NCI-H1694 treated with DMSO at 0.1 percent for 48 hours (cell line): Measurements from ENCODE around the gene POLR2M.
A peak's percentile ranks its signal among the peaks of the same experiment; 100 is the strongest.

Source experiments
- DNase-seq: peaks from one replicate; lab custom pipeline; 2025; lab: John Stamatoyannopoulos, UW

Gene POLR2M

DNA sequence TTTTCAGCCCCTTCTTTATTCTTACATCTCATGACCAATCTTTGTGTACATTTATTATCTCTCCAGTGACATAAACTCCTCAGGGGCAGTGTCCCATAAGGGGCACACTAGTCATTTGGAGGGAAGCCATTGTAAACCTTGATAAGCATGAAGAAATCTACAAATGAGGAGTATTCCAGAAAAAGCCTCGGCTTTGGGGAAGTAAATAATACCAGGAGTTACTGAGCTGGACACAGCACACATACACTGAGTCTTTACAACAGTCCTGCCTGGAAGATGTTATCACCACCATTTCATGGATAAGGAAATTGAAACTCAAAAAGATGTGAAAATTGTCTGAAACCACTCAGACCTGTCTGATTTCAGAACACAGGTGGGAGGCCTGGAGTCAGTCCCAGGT is 15.4 kb upstream of the POLR2M start:
- DNase-seq, result no peak

DNA sequence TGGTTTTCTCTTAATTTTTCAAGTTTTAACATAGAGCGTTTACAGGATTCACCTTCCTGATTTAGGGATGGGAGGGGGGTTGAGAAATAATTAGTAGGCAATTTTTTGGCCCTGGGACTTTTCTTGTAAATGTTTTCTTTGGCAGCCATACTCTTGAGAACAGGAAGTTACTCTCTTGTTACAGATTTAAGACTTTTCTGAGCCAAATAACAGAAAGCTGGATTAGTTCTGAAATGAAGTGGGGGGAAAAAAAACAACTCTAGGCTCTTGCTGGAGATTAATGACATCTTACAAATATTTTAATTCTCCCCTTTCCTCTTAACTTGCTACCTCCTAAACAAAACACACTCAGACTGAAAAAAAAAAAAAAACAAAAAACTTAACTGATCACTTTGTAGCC is 13.8 kb upstream of the POLR2M start:
- no peak for DNase-seq

DNA sequence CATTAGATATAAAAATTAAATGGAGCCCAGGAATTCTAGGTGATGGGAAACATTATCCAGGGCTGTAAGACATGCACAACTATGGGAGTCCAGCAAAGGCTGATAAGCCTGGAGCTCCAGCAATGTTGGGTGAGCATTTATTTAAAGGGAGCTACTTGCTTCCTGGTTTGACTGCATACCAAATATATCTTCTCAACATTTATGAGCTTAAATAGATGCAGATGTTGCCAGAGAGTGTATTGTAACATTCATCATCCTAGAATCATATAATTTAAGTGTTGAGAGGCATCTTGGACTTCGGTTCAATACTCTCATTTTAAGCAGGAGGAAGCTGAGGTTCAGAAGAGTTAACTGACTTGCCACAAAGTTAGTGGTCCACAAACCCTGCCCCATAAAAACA is 12.2 kb upstream of the POLR2M start:
- no peak for DNase-seq

DNA sequence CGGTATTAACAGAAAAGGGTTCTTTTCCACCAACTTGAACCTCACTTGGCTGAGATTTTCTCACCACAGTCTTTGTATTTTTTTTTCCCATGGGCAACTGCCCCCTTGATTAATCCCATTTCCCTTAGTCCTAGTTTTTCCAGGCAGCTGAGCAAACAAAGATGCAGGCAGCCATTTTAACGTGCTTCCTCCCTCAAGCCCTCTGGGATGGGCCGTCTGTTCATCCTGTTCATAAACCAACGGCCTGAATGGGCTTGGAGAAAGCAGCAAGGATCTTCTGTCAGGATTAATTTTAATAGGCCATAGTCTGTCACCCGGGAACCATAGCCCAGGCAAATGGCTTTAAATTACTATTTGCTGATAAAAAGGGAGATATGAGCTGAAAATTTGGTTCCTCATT is 10.4 kb upstream of the POLR2M start:
- DNase-seq, result no peak

DNA sequence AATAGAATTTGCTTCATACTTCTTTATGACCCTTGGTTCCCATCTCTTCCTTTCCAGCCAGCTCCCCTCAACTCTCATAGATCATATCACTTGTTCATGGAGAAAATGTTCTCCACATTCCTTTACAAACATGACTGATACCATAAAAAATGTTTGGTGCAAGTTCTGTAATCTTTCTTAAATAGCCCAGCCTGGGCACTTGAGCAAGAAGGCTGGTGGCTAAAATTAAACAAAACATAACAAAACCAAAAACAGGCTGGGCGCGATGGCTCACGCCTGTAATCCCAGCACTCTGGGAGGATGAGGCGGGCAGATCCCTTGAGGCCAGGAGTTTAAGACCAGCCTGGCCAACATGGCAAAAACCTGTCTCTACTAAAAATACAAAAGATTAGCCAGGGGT is 8.9 kb upstream of the POLR2M start:
- no peak for DNase-seq

DNA sequence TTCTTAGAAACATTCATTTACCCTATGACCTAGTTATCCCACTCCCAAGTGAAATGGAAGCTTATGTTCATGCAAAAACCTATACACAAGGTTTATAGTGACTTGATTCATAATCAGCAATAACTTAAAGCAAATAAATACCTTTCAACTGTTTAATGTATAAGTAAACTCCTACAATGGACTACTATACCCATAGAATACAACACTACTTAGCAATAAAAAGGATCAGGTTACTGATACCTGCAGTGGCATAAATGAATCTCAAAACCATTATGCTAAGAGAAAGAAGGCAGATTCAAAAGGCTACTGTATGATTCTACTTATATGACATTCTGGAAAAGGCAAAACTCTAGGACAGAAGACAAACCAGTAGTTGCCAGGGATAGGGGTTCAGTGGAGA is 8.3 kb upstream of the POLR2M start:
- DNase-seq, result no peak

DNA sequence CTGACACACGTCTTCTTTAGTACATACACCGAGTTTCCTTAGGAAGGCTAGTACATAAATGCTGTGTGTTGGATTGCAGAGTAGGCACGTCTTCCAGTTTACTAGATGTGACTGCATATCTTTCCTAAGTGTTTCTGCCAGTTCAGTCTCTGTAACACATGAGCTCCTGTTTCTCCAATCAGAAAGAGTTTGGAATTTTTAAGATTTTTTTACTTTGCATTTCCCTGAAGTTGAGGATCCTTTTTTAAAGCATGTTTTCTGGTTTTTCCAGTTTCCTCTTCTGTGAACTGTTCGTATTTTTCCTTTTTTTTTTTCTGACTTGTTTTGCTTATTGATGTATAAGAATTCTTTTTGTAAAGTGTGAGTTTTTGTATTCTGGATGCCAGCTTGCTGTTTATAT is 7.5 kb upstream of the POLR2M start:
- DNase-seq, result no peak

DNA sequence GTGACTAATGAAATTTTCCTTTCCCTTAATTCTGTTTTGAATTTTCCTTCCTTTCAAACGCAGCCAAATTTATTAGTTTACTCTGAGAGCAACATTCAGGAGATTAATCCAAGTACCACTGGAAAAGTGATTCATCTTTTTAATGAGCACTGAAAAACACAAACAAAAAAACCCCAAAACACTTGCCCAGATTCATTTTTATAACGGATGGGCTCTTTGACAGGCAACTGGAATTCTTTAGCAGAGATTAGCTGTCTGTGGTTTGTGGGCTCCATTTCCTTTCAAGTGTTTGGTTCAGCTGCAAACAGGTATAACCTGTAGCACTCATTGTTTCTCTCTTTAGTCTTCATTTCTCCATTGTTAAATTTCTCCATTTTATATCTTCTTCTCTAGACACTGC is 3.1 kb upstream of the POLR2M start:
- no peak for DNase-seq

DNA sequence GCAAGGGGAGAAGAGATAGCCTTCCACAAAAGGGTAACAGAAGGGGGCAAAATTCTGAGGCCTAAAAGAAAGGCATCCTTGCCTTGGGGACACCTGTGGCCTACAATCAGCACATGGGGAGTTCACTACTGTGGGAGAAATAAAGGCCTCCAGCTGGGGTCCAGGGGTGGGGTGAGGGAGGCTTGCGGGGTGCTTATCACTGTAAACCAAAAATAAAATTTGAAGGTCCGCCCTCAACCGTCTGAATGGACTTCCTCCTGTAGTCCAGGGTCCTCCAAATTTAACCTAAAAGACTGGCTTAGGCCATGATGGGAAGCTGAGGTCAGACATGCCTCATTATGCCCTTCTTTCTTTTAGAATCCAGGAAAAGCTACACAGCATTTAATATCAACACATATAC is 2.1 kb upstream of the POLR2M start:
- DNase-seq, result no peak

DNA sequence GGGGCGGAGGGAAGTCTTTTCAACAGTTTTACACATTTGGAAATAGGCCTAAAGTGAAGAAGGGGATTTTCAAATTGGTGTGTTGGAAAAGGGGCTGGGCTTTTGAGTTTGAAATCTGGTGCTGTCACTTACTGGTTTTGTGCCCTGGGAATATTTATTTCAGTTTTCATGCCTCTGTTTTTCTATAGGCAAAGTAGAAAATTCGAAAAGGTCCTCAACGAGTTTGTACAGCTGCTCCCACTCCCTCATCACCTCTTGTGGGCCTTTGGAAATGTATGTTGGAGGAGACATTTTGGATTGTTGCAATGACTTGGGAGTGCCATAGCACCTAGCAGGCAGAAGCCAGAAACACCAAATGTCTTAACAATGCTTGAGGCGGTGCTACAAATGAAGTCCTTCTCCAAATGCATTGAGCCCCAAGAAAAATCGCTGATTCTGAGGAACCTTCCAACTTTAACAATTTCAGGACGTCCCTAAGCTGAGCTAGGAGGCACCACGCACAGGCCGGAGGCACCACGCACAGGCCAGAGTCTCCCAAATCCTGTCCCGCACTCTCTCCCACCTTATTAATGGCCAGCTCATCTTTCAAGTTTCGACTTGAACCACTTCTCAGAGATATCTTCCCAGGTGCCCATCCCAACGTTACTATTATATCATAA is 639 bp upstream of the POLR2M start:
- no peak for DNase-seq

DNA sequence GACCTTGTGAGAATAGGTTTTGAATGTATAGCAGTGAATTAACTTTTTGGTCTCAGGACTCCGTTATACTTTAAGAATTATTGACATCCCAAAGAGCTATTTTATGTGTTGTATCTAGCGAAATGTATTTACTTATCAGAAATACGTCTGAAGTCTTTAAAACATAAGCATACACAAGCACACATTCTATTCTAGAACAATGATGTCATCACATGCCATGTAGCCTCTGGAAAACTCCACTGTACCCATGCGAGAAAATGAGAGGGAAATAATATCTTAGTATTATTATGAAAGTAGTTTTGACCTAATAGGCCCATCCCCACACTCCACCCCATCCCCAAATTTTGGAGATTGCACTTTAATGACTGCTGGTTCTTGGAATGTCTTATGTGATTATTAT is 1.5 kb downstream of the POLR2M start:
- no peak for DNase-seq

DNA sequence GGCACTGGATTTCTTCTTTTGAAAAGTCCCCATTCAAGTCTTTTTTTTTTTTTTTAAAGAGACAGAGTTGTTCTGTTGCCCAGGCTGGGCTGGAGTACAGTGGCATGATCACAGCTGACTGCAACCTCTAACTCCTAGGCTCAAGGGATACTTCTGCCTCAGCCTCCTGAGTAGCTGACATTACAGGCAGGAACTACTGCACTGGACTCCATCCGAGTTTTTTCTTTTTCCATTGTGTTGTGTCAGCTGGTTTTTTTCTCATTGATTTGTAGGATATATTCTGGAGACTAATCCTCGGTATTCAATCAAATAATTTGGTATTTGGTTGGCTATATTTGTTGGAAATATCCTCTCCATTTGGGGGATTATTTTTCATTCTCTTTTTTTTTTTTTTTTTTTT is 11.8 kb downstream of the POLR2M start:
- DNase-seq, result no peak

DNA sequence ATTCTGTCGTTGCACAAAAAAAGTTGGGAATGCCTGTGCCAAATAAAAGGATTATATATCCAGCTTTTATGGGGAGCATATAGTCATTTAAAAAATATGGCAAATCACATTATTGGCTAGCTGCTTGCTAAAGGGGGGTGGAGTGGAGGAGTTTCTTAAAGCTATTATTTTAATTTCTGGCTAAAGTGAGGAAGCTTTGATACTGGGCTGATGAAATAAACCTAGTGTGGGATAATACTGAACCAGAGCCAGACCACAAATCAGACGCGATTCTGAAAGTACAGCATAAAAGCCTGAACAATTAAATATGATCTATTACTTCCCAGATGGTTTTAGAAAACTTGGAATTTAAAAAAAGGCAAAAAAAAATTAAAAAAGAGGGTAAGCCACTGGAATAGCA is 14.4 kb downstream of the POLR2M start:
- no peak for DNase-seq

DNA sequence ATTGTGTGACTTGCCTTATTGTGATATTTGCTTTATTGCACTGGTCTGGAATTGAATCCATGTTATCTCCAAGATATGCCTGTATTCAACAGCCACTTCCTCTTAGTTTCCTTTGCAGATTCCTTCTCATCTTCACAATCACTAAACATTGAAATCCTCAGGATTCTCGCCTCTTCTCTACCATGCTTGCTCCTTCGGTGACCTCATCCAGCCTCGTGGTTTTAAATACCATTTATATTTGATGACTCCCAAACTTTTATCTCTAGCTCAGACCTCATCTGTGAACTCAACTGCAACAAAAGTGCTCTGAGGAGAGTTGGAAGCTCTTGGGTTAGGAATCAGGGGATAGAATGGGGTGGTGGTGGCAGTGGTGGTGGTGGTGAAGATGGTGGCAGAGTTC is 19.9 kb downstream of the POLR2M start:
- no peak for DNase-seq

DNA sequence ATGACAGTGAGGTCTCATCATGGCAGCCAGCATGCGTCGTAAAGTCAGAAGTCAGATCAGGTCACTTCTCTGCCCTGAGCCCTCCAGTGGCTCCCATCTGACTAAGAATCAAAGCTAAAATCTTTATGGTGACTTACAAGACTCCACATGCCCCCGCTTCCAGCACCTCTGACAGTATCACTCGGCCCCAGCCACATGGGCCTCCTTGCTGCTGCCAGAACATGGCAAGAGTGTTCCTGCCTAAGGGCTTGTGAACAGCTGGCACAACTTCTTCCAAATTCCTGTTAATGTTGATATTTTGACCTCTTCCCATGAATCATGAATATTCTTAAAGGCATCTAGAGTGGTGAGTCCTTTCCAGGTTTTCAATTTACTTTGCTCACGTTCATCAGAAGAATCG is 20.5 kb downstream of the POLR2M start:
- DNase-seq, result no peak

DNA sequence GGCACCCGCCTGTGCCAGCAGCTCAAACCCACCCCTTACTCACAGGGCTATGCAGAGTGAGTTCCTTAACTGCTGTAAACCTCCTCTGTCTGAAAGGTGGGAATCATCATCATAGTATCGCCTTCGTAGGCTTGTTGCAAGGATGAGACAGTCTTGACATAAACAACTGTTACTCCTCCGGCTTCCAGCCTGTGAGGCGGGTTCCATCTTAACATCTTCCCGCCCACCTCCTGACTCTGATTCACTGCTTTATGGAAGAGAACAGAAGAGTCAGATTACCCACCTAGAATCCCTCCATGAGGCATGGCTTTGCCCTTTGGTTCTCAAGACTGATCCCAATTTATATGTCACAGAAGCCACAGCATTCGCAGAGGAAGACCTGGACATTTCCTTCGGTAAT is 21.9 kb downstream of the POLR2M start:
- no peak for DNase-seq

DNA sequence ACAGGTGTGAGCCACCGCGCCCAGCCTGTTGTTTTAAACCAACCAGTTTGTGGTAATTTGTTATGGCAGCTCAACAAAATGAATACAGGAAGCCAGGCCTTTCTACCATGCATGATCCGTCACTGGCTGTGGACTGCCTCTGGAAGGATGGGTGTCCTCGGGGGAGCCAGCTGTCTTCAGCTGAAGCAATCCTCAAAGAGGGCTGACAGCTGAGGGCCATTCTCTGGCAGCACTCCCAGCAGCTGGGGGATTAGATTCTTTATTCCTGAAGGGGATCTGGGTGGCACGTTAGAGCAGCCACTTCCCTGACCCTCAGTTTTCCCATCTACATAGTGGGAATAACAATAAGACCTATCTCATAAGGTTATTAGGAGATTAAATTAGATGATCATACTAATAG is 24.4 kb downstream of the POLR2M start:
- no peak for DNase-seq

DNA sequence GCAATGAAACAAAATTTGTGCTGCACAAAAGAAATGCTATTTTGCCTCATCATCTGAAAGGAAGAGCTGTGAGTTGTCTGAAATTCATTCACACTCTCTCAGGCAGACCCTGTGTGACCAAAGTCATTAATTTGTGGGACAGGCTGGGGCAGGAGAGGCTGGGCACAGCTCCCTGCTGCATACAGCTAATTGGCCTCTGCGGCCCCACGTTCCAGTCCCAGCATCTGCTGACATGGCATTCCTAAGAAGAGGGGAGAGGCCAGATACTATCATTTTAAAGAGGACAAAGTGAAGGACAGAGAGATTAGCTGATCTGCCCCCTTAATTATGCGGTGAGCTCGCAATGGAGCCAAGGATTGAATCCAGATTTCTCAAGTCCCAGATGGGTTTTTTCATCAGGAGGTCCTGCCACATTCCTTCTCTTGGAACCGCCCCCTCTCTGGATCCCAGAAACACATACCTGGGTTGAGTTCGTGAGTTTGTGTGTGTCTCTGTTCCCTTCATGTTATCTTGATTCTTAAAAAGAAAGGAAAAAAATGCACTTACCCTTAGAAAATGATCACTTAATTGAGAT is 25.1 kb downstream of the POLR2M start:
- no peak for DNase-seq

DNA sequence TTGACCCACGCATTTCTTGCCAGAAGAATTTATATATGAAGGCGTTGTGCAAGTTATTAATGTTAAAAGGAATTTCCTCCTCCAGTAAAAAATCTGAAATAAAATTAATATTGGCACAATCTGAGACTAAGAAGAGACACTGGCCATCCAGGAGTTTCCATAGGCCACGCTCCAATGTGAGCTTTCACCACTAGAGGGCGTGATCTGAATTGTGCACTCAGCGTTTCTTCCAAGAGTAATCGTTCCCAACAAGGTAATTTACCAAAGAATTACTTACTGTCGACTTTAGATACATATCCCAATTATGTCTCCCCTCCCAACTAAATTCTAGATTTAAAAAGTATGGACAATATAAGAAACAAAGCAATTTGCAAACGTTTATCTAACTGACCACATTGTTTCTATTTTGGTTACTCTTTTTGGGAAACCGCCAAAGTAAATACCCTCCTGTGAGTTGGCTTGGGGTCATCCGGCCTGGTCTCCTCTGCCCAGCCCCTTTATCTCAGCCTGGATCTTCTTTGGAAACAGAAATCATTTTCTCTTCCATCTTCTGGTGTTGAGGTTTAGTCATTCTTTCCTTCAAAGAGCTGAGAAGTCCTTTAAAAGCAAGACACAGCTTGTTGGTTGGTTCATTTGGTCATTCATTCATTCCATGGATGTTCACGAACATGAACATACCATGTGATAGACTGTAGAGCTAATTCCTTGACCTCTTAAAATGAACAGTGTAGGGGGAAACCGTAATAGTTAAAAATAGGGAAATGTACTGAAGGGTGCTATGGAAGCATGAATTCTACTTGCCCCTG is 26.2 kb downstream of the POLR2M start:
- DNase-seq, result peak; percentile 46

DNA sequence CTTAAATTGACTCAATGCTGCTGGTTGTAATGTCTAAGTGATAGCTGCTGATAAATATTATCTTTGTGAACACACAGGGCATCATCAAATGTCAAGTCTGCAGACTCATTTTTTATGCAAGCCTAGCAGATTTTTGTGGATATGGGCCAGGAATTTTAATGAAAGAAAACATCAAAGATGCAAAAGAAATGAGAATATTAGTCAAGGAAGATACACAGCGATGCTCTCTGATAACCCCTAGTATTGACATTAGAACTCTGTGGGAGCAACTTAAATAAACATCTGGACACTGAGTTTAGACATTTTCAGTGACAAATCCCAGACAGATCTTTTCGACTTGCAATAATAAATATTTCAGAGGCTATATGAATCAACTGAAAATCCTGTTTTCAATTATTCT is 28.3 kb downstream of the POLR2M start:
- no peak for DNase-seq

DNA sequence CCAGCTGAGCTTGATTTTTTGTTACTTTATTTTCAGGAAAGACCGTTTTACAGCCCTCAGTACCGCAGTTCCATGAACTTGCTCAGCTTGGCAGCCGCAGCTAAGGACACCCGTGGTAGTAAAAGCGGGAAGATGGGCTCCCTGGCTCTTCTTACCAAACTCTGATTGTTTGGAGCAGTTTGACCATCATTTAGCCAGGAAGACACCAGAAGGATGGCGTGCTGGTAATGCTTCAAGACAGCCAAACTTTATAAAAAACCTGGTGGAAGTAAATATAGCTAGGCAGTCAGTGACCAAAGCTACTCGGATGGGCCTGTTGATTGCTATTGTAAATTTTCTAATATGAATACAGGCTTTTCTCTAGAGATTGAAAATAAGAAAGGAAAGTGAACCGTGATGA is 28.9 kb downstream of the POLR2M start:
- no peak for DNase-seq

DNA sequence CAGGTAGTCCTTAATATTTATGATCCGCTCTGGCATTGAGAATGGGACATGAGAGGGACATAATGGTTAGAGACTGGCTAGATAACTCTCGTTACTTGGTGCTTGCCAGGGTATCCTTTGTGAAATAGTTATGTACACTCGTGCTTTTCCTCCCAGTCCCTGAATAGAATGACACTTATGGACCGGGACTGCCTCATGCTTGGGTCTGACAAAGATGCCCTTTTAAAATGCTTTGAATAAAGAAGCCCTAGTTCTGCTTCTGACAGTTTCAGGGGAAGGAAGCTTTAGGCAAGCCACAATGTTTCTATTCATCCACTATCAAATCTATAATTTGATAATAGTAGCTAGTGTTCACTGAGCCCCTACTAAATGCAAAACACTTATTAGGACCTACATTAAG is 29.4 kb downstream of the POLR2M start:
- DNase-seq, result no peak

DNA sequence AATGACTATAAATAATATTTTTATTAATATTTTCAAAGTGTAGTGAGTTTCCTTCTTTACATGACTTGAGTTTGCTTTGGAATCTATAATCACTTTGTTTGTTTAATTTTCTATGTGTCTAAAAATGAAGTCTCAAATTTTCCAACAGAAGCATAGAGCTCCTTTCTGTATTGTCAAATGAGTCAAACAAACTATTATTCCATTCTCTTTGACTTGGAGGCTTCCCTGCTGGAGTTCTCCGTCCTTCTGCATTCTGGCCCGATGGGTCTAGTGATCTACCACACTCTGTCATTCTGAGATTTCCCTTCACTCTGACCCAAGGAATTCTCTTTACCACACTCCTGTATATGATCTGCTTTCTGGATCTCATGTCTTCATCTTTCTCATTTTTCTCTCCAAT is 30.1 kb downstream of the POLR2M start:
- DNase-seq, result no peak
